Sigmoid colon (tissue), 4 donors: Measurements from ENCODE around the gene NEURL2.

ENCODE experiments used
- CTCF ChIP-seq, 4 experiments: fragments of 450-650 bp in 3 of 4; fragments of 200-600 bp in 1 of 4; IDR thresholded peaks; one replicate each; pipeline ENCODE4 v1.5.1; 2016 to 2019; ENCODE audit warnings: antibody characterized with exemption in 4 of 4, mild to moderate bottlenecking in 3 of 4, moderate library complexity in 2 of 4
- EP300 ChIP-seq, 4 donors: sonication (generic); formaldehyde crosslinking; IDR thresholded peaks; one replicate each; pipeline ENCODE4 v1.6.1; 2017; ENCODE audit warnings: antibody characterized with exemption in 4 of 4
- POLR2A ChIP-seq, 2 donors: fragments of 450-650 bp; IDR thresholded peaks; one replicate each; pipeline ENCODE4 v1.6.1; 2016; ENCODE audit warnings: antibody characterized with exemption in 2 of 2, mild to moderate bottlenecking in 2 of 2, moderate library complexity in 2 of 2
- POLR2AphosphoS5 ChIP-seq, 4 donors: sonication (generic); formaldehyde crosslinking; IDR thresholded peaks; one replicate each; pipeline ENCODE4 v1.6.1; 2017; ENCODE audit warnings: antibody characterized with exemption in 4 of 4

- TF ChIP-seq CTCF (IDR thresholded peaks at IDR 0.05), result no peak
- TF ChIP-seq POLR2AphosphoS5 (IDR thresholded peaks at IDR 0.05), result no peak
- no peak for TF ChIP-seq EP300 (IDR thresholded peaks at IDR 0.05)
- no peak for TF ChIP-seq POLR2A (IDR thresholded peaks at IDR 0.05)
These were observed 23.7 kb downstream of the NEURL2 start for GRCh38 chr20:45867136-45867818.
